Thymus (tissue), 11 donors: Measurements from ENCODE around the gene ASCC2. TPM values are rescaled to one million over a fixed set of nuclear protein-coding genes. Genes with fewer than 3 reads are reported as not detected.

Source experiments
- DNase-seq, 9 donors: peaks; one replicate each; pipeline ENCODE4 v3.0.0-alpha.2; 2013; ENCODE audit warnings: low spot score in 9 of 9, low read depth in 6 of 9, missing footprints in 1 of 9
- H3K27ac ChIP-seq, 2 donors: one replicate each; pipeline ENCODE4 v1.5.1; 2013; ENCODE audit warnings: control low read depth in 1 of 2, low read depth in 1 of 2, low read length in 1 of 2, mild to moderate bottlenecking in 1 of 2, moderate library complexity in 1 of 2
- H3K27me3 ChIP-seq, 2 donors: one replicate each; pipeline ENCODE4 v1.5.1; 2013; ENCODE audit warnings: low read length in 1 of 2; ENCODE audit not compliant: control insufficient read depth in 2 of 2, insufficient read depth in 1 of 2
- H3K36me3 ChIP-seq, 2 donors: one replicate each; pipeline ENCODE4 v1.5.1; 2013; ENCODE audit warnings: low read length in 1 of 2, mild to moderate bottlenecking in 1 of 2, moderate library complexity in 1 of 2; ENCODE audit not compliant: control insufficient read depth in 2 of 2, insufficient read depth in 2 of 2
- H3K4me1 ChIP-seq, 2 donors: one replicate each; pipeline ENCODE4 v1.5.1; 2013; ENCODE audit warnings: low read length in 2 of 2; ENCODE audit not compliant: control insufficient read depth in 2 of 2, insufficient read depth in 2 of 2
- H3K4me3 ChIP-seq, 2 donors: one replicate each; pipeline ENCODE4 v1.5.1; 2013; ENCODE audit warnings: low read length in 2 of 2, control low read depth in 1 of 2, mild to moderate bottlenecking in 1 of 2
- H3K9me3 ChIP-seq, 2 donors: one replicate each; pipeline ENCODE4 v1.5.1; 2013; ENCODE audit warnings: low read length in 1 of 2, mild to moderate bottlenecking in 1 of 2; ENCODE audit not compliant: control insufficient read depth in 2 of 2, insufficient read depth in 1 of 2
- WGBS: extraction: QIAGEN DNeasy Blood & Tissue Kit; methylation state at CpG from one replicate; pipeline ENCODE4 v1.1.7; 2013; 5-methylcytosine and 5-hydroxymethylcytosine counted together
- polyA plus RNA-seq: library from polyadenylated mRNA; stranded (reverse); fragments of 200-250 nt; gene quantifications from one replicate; pipeline ENCODE4 v1.2.3, GENCODE V29; 2013
- total RNA-seq: library from RNA; stranded (reverse); fragments of 120-200 nt; gene quantifications from one replicate; pipeline ENCODE4 v1.2.4, GENCODE V29; 2013
- donor health status: healthy.

Gene ASCC2
- total and polyA plus RNA-seq, 2 donors = 26.4 to 51.8 TPM

DNA sequence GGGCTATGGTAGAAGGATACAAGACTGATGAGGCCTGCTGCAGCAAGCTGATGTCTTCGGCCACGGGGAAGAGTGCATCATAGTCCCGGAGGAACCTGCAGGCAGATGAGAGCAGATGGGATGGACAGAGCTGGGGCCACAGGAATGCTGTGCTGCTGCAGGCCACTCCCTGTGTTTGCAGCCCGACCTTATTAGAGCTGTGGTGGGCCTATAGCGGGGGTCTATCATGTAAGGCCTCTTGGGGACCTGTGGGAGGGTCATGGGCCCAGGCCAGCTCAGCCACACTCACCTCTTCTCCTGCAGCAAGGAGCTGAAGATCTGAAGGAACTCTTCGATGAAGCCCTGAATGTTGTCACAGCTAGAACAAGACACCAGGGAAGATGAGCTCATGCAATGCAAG is 31.9 kb downstream of the ASCC2 start:
- H3K27me3 ChIP-seq = no peaks in the 10 kb centered on the region
- WGBS = 93% methylated on average over 6 of the region's 6 CpGs
- DNase-seq = no peak
- H3K4me1 ChIP-seq = no peaks in the 10 kb centered on the region
- H3K9me3 ChIP-seq = peaks cover 0 to 1% of the 10 kb centered on the region in 2 donors
- H3K27ac ChIP-seq = no peak overlapping the region
- no peak overlapping the region for H3K4me3 ChIP-seq
- peaks cover 71 to 85% of the 10 kb centered on the region in 2 donors for H3K36me3 ChIP-seq

DNA sequence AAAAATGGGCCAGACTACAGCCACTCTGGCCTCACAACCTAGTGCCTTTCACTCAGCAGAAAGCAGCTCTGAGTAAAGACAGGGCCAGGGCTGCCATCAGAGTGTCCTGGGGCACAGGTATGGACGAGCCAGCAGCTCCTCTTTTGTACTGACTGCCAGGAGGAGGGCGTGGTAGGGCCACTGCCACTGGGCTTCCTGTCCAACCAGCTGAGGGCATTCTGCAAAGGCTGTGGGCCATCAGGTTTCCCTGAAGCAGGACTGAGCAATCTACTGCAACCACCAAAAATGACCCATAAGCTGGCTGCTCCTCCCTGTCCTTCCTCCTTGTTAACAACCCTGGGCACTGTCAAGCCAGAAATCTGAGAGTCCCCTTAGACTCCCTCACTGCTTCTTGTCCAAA is 33.1 kb downstream of the ASCC2 start:
- H3K4me1 ChIP-seq = no peaks in the 10 kb centered on the region
- 99% methylated on average over 2 of the region's 2 CpGs for WGBS
- H3K27ac ChIP-seq = no peak overlapping the region
- H3K9me3 ChIP-seq = peaks cover 0 to 1% of the 10 kb centered on the region in 2 donors
- no peak for DNase-seq
- H3K27me3 ChIP-seq = no peaks in the 10 kb centered on the region
- H3K4me3 ChIP-seq = no peak overlapping the region
- H3K36me3 ChIP-seq = peaks cover 79 to 86% of the 10 kb centered on the region in 2 donors

DNA sequence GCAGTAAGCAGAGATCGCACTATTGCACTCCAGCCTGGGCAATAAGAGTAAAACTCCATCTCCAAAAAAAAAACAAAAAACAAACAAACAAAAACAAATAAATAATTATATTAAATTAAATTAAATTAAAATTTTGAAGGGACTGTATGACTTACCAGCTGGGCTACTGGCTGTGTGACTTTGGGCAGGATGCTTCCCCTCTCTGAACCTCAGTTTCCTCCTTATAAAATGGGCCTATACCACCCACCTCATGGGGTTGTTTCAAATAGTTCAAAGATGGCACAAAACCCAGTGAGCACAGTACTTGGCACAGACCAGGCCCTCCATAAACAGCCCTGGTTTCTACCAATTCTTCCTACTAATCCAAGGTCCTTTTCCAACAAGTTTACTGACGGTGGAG is 34.9 kb downstream of the ASCC2 start:
- Histone ChIP-seq H3K36me3 (peaks cover 90 to 91% of the 10 kb centered on the region in 2 donors), H3K9me3 (peaks cover 0 to 1% of the 10 kb centered on the region in 2 donors), H3K4me3 (no peak overlapping the region), H3K27me3 (no peaks in the 10 kb centered on the region), H3K27ac (no peak overlapping the region), H3K4me1 (peaks cover 0 to 3% of the 10 kb centered on the region in 2 donors)
- over 99% methylated on average over 2 of the region's 2 CpGs for WGBS
- DNase-seq = no peak

DNA sequence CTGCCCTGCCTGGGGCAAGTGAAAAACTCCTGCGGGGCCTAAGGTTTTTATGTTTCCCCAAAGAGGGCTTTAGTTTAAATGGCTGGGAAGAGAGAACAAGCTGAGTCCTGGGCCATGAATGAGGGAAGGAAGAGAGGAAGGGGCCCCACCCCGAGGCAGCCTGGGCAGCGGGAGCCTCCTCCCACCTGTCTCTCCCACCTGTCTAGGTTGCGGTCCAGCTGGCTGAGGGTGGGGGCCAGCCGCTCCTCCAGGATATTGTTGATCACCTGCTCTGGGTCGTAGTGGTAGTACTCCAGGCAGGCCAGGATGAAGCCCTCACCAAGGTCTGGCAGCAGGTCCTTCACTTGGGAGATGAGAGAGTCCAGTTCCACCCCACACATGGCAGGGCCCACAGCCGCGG is 36.3 kb downstream of the ASCC2 start:
- no peak overlapping the region for H3K27ac ChIP-seq
- no peak overlapping the region for H3K4me3 ChIP-seq
- H3K27me3 ChIP-seq = no peaks in the 10 kb centered on the region
- H3K4me1 ChIP-seq = peaks cover 0 to 3% of the 10 kb centered on the region in 2 donors
- DNase-seq = no peak
- H3K9me3 ChIP-seq = peaks cover 0 to 1% of the 10 kb centered on the region in 2 donors
- 97% methylated on average over 8 of the region's 8 CpGs for WGBS
- peaks cover 88% of the 10 kb centered on the region in 2 donors for H3K36me3 ChIP-seq

DNA sequence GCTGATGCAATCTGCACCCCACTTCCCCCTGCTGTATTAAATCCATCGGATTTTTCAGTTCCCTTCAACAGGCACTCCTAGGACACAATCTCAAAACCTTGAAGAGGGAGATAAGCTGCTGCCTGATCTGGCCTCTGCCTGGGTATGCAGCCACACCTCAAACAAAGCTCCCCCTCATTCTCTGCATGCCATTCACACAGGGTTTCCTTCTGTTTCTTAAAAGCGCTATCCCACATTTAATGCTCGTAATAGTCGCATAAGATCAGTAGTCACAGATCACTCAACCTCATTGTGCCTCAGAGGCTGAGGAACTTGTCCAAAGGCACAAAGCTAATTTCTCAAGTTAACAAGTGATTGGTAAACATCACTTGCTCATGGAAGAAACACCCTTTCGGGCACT is 36.9 kb downstream of the ASCC2 start:
- 97% methylated on average over 5 of the region's 5 CpGs for WGBS
- Histone ChIP-seq H3K9me3 (peaks cover 0 to 1% of the 10 kb centered on the region in 2 donors), H3K27ac (no peak overlapping the region), H3K36me3 (peaks cover 86 to 87% of the 10 kb centered on the region in 2 donors), H3K4me1 (peaks cover 0 to 3% of the 10 kb centered on the region in 2 donors), H3K27me3 (no peaks in the 10 kb centered on the region), H3K4me3 (no peak overlapping the region)
- DNase-seq = no peak

DNA sequence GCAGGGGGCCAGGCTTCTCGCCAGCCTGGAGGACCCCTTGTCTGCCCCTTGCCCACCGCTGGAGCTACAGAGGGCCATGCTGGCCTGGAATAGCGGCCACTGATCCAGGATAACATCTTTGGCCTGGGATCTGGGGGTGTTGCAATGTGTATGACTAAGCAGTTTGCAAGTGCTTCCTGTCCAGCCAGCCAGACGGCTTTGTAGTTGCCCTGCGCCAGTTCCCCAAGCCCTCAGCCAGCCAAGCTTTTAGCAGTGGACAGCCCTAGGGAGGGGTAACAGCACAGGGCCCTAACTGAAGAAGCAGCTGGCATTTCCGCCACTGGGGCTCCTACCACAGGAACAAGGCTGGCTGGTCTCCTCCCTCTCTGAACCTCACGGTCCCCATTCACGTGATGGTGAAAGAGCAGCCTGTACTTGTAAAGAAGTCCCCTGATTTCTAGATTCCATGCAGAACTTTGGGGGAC is 38.8 kb downstream of the ASCC2 start:
- H3K27ac ChIP-seq = no peak overlapping the region
- no peak overlapping the region for H3K4me3 ChIP-seq
- no peaks in the 10 kb centered on the region for H3K9me3 ChIP-seq
- H3K36me3 ChIP-seq = peaks cover 72 to 80% of the 10 kb centered on the region in 2 donors
- 89% methylated on average over 8 of the region's 8 CpGs for whole genome bisulfite sequencing
- H3K27me3 ChIP-seq = no peaks in the 10 kb centered on the region
- peaks cover 0 to 3% of the 10 kb centered on the region in 2 donors for H3K4me1 ChIP-seq
- DNase-seq = peak in 1 of 9 donors; percentile 12

DNA sequence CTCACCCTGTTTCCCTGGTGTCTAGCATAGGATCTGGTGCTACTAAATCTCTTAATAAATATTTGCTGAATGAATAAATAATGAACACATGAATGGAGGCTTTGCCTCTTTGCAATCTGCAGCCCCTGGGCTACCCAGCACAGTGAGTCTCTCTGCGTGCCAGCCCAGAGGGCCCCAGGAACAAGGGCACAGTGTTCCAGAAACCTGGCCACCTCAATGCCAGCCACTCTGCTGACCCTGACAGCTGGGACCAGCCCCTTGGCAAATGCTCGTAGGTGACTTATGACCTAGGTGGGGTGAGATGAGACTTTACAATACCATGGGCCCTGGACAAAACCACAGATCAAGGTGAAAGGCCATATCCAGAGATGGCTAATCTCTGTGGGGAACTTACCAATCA is 39.3 kb downstream of the ASCC2 start:
- Histone ChIP-seq H3K36me3 (peaks cover 67 to 76% of the 10 kb centered on the region in 2 donors), H3K27me3 (no peaks in the 10 kb centered on the region), H3K9me3 (no peaks in the 10 kb centered on the region), H3K4me1 (peaks cover 0 to 3% of the 10 kb centered on the region in 2 donors), H3K27ac (no peak overlapping the region), H3K4me3 (no peak overlapping the region)
- WGBS = 99% methylated on average over 2 of the region's 2 CpGs
- DNase-seq = no peak

DNA sequence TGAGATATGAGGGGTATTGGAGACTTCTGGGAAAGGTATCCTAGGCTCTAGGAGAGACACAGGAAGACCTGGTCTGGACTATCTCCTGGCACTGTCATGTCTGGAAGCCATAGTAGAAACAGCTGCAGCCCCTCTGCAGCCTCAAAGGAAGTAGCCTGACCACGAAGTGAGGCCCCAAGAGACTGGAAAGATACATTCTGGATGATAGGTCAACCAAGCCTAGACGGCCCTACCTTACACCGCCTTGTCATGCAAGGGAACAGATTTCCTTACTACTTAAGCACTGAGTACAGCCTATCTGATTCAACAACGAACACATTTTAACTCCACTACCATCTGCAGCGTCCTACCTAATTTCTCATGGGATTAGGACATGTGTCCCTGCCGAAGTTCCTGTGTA is 39.8 kb downstream of the ASCC2 start:
- no peak for DNase-seq
- no peaks in the 10 kb centered on the region for H3K9me3 ChIP-seq
- peaks cover 0 to 3% of the 10 kb centered on the region in 2 donors for H3K4me1 ChIP-seq
- H3K4me3 ChIP-seq = no peak overlapping the region
- WGBS = 64% methylated on average over 6 of the region's 6 CpGs
- H3K36me3 ChIP-seq = peaks cover 65 to 76% of the 10 kb centered on the region in 2 donors
- H3K27me3 ChIP-seq = no peaks in the 10 kb centered on the region
- no peak overlapping the region for H3K27ac ChIP-seq

DNA sequence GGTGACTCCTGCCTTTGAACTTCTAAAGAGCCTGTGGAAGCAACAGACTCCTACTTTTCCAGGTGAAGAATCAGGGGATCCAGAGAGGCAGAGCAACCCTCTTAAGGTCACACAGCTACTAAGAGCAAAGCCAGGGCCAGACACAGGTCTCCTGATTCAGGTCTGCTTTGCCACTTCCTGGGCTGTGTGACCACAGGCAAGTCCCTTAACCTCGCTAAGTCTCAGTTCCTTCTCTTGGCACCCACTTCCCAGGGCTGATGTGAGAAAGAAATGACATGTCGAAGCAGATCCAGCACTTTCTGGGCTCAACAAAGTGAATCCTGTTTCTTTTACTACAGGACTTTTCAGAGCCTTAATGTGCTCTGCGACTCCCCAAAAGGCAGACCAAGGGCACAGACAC is 40.7 kb downstream of the ASCC2 start:
- 91% methylated on average over 3 of the region's 3 CpGs for WGBS
- no peaks in the 10 kb centered on the region for H3K27me3 ChIP-seq
- no peak overlapping the region for H3K27ac ChIP-seq

More for the DNA sequence above, 40.7 kb downstream of the ASCC2 start:
- Histone ChIP-seq H3K4me3 (no peak overlapping the region), H3K4me1 (peaks cover 0 to 3% of the 10 kb centered on the region in 2 donors), H3K36me3 (peaks cover 73 to 82% of the 10 kb centered on the region in 2 donors), H3K9me3 (no peaks in the 10 kb centered on the region)
- no peak for DNase-seq
